SK-MEL-5 (cell line): ENCODE measurements around the gene CXXC5. TPM values are rescaled to one million over a fixed set of nuclear protein-coding genes. Genes with fewer than 3 reads are reported as not detected.
"Not testable (repeated sequence)": the region's sequence is repeated elsewhere in the genome, so short reads cannot be mapped to it uniquely, and the experiment has no call there.

Source experiments
- DNase-seq: peaks from one replicate; pipeline ENCODE4 v3.0.0-alpha.2; 2016; ENCODE audit warnings: low read depth, low spot score
- in situ Hi-C: cut with HindIII; loops from 2 replicates; pipeline ENCODE4 v1.10.0; 2016; ENCODE audit warnings: low sequenced_read_pairs, high pct_unique_total_duplicates, low pct_unique_long_range_greater_than_20kb
- polyA plus RNA-seq, 2 experiments: library from polyadenylated mRNA; depleted of rRNA; stranded (reverse); fragments of >200 nt; gene quantifications; 2 replicates each; pipeline ENCODE4 v1.2.3, GENCODE V29; 2015
- total RNA-seq: library from RNA; depleted of rRNA; stranded (reverse); fragments of >200 nt; shearing (Covaris generic); gene quantifications from 2 replicates; pipeline ENCODE4 v1.2.3, GENCODE V29; 2014; rRNA removed

CXXC5 gene
- total RNA-seq = 14.7 and 16.6 TPM in 2 replicates
- 26.0 and 27.1 TPM in 2 replicates for polyA plus RNA-seq (2015; cell fraction: cytosol; rRNA removed)
- polyA plus RNA-seq (2015; cell fraction: nucleus; rRNA removed) = 8.5 and 12.6 TPM in 2 replicates

GRCh38 chr5:139648205-139649081 lies at the start of gene CXXC5:
CXXC5 (plus strand) TSS chr5:139648349; CDS start chr5:139680524, 32,175 bp downstream.
- peak; percentile 68 for DNase-seq
- in situ Hi-C loops = no loop called here

GRCh38 chr5:139598601-139598965 lies 49.6 kb upstream of the CXXC5 start:
- in situ Hi-C loops, DNase-seq: not testable (repeated sequence)

DNA sequence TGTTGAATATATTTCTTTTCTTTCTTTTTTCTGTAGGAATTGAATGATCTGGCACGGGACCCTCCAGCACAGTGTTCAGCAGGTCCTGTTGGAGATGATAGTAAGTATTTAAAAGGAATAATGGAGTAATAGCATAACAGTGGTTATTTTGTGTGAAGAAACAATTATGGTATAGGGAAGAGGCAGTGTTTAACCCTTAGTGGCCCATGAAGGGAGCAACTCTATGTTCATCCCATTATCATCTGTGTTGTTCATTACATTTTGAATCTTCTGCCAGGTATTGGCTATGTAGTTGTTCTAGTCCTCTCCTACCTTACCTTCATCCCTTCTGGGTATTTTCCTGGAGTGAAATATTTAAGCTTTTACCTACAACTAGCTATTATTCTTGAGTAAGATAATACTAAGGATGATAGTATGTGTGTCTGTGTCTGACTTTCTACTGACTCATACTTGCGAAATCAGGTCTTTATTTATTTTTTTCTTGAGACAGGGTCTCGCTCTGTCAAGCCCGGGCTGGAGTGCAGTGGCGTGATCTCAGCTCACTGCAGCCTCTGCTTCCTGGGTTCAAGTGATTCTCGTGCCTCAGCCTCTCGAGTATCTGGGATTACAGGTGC lies 47.7 kb upstream of the CXXC5 start:
- DNase-seq = no peak
- in situ Hi-C loops = no loop called here

DNA sequence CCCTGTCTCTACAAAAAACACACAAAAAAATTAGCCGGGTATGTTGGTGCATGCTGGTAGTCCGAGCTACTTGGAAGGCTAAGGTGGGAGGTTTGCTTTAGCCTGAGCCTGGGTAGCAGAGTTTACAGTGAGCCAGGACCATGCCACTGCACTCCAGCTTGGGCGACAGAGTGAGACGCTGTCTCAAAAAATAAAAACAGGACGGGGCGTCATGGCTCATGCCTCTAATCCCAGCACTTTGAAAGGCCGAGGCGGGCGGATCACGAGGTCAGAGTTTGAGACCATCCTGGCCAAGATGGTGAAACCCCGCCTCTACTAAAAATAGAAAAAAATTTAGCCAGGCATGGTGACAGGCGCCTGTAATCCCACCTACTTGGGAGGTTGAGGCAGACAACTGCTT lies 46.7 kb upstream of the CXXC5 start:
- no peak for DNase-seq
- in situ Hi-C loops = no loop called here

GRCh38 chr5:139601948-139602347 lies 46.2 kb upstream of the CXXC5 start:
- in situ Hi-C loops = not testable (repeated sequence)

GRCh38 chr5:139605887-139606286 lies 42.3 kb upstream of the CXXC5 start:
- in situ Hi-C loops = no loop called here
- DNase-seq = no peak

More at GRCh38 chr5:139601948-139602347, 46.2 kb upstream of the CXXC5 start:
- DNase-seq = not testable (repeated sequence)

DNA sequence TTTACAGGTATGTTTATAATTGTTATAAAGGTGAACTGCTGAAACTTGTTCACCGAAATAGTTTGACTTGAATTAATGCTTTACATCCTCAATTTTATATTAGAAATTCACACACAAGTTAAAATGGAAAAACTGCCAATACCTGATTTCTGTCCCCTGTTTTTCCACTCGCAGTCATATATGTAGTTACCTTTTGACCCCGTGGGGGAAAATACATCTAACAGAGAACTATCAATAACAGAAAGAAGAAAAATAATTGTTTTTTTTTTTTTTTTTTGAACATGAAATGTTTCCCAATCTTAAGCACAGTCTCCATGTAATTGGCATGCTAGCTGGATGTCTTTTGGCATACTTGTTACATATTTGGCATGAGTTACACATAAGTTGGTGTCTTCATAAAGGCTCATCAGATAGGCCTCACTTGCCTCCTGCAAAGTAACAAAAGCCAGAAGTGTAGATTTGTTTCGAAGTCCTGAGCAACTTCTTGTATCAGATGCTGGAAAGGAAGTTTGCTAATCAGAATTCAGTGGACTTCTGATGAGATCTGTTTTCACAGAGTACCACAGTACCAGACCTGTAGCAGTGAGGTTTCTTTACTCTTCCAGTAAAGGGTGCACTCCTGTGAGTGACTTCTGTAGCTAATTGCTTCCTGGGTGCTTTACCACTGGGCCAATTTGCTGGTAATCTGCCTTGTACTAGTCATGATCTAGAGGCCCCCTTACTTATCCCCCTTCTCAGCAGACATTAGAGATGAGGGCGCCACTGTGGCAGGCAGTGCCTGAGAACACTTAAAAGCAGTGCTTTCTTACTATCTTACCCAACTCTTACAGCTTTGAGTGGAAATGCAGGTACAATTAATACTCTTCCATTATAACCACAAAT lies 36.2 kb upstream of the CXXC5 start:
- in situ Hi-C loops = no loop called here
- DNase-seq = no peak

DNA sequence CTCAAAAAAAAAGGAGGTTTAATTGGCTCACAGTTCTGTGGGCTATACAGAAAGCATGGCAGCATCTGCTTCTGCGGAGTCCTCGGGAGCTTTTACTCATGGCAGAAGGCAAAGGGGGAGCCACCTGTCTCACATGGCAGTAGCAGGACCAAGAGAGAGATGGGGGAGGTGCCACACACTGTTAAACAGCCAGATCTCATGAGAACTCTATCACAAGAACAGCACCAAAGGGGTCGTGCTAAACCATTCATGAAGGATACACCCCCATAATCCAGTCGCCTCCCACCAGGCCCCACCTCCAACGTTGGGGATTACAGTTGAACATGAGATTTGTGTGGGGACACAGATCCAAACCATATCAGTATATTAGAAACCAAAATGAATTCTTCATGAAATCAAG lies 28.3 kb upstream of the CXXC5 start:
- in situ Hi-C loops = no loop called here
- DNase-seq = no peak

- in situ Hi-C loops, DNase-seq: not testable (repeated sequence)
These were observed 22.8 kb upstream of the CXXC5 start for GRCh38 chr5:139625398-139625797.

- in situ Hi-C loops = no loop called here
- DNase-seq = no peak
These were observed 17.3 kb upstream of the CXXC5 start for GRCh38 chr5:139630855-139631254.

DNA sequence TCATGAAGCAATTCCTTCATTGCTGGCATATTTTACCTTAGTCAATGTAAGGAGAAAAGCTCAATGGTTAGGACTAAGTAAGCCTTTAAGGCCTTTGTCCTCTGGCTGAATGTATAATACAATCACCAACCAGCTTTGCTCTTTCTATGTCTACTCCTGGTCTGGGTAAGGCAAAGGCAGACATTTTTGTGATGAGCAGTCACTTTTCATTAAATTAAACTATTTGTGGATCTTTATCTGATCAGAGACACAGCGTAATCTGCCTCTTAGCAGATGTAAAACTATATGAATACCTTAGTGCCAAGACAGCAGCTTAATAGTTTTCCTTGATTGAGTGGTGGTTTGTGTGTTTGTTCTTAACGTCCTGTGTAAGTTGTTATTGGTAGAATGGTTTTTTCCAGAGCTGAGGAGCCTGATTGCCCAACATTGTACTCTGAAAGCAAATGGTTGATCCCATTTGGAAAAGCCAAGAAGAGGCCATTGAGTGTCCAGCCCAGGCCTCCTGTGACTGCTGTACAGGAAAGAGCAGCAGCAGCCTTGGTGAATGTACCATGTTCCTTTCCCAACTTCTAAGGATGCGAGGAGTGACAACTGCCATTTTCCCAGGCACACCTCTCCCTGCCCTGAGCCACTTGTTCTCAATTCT lies 16.5 kb upstream of the CXXC5 start:
- in situ Hi-C loops = no loop called here
- no peak for DNase-seq

DNA sequence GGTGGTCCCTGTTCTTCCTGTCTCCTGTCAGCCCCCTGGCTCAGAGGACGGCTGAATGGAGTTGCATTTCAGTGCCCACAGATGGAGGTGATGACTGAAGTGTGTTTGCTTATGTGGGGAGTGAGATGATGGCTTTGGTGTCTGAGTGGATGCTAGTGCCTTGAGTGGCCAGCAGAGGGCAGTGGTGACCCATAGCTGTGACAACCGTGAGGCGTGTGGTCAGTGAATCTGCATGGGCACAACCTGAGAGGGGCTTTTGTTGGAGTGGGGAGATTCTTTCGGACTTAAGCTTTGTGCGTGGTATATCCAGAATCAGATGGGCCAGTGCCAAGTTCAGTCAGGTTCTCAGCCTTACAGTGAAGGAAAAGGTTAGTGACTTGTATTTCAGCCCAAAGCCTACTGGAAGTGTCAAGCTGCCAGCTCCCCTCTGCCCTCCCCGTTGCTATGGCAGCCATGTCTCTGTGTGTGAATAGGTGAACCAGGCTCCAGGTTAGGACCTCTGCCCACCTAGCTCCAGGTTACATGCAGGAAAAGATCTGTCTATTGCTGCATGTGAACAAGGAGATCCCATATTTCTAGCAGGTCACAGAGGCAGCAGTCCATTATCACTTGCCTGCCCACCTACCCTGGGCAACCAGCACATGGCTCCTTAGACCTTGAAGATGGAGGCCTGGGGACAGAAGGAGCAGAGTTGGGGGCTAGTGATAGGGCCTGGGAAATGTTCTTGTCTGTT lies 14.7 kb upstream of the CXXC5 start:
- in situ Hi-C loops = no loop called here
- DNase-seq = peak; percentile 85

- no peak for DNase-seq
- in situ Hi-C loops = no loop called here
These were observed 14.2 kb upstream of the CXXC5 start for GRCh38 chr5:139634028-139634325.

DNA sequence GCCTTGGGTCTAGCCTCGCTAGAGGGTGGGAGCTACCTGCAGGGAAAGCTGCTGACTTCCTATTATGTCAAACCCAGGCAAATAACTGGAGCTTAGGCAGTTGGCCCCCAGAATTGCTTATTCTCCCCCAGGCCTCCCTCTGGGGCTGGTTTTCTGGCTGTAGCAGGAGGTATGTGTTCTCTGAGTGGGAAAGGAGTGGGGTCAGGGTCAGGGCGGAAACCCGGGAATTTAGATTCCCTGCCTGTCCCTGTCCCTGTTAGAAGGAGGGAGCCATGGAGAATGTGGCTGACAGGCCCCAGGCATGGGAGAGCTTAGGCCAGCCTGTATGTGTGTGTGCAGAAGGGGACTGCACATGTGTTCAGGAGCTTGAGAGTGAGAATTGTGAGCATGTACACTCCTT lies 13.6 kb upstream of the CXXC5 start:
- no peak for DNase-seq
- in situ Hi-C loops = no loop called here

DNA sequence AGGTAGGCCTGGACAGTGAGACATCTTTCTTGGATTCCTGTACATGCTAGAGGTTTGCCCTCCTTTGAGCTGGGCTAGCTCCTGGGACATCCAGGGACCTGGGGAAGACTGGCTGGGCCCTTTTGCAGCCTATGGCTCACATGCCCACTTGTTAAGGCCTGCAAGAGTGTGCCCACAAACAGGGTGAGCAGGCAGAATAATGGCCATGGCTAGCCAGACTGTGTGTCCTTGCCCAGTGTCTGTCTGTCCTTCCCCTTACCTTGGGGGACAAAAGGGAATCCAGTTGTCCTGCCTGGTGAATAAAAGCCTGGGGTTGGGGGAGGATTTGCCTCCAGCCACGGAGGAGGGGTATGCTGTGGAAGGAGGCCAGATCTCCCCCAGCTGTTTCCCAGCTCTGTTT lies 13.0 kb upstream of the CXXC5 start:
- in situ Hi-C loops = no loop called here
- no peak for DNase-seq

DNA sequence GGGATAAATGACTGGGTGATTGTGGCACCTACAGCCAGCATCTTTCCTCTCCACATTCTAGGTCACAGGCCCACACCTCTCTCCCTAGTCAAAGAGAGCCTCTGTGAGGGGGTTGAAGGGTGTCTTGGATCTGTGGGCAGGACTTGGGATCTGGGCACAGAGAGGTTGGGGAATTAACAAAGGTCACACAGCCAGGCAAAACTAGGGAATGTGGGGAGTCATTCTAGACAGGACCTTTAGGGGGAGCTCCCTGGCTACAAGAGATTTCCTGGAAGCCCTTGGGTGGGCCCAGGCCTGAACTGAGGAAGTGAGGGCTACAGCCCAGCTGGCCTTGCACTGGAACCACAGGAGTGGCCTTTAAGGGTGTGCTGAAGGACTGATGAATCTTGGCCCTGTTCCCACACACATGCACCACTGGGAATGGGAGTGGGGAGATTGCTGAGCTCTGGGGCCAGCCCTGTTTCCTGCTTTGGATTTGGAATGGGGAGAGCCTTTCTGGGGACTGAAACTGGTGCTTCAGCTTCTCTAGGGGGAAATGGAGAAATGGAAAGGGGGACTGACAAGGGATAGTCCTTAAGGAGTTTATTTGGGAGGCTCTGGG lies 12.4 kb upstream of the CXXC5 start:
- in situ Hi-C loops = no loop called here
- DNase-seq = peak; percentile 66
